HG03457 (cell line): Measurements from ENCODE around the gene SLC6A6.

Experiments
- ATAC-seq: cut with Tn5 transposase; IDR thresholded peaks from one replicate; pipeline ENCODE4 v1.9.1; 2021; ENCODE audit warnings: moderate number of reproducible peaks; ENCODE audit not compliant: unreplicated experiment

SLC6A6 gene

DNA sequence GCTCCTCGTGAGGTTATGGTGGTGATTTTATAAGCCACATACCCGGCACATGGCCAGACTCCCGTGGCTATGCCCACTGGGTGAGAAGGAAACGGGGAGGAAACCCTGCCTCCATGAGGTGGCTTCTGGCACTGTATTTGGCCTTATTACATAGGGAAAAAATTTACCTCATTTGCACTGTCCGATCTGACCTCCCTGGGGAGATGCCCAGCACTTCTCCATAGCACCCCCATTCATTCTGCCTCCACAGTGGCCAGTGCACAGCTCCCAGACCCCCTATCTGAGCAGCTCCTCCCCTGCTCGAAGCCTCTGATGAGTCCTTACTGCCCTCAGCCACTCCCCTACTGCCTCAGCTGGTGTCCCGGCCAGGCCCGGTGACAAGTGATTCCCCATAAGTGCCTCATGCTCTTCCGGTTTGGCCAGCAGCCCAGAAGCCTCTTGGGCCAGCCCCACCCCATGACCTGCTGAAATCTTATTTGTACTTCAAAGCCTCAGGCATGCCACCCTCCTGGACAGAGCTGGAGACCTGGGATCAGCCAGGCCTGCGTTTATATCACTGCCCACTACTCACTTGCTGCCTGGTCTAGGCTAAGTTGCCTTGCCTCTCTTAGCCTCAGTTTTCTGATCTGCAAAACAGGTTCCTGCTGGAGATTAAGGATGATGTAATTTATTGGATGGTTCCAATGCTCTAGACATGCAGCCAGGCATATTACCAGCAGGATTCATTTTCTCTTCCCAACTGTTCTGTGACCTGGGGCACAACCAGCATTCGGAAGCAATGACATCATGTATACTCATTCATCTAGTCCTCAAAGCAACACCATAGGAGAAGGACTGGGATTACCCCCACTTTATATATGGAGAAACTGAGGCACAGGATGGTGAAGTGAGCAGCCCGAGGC is 30.6 kb upstream of the SLC6A6 start:
- no peak for ATAC-seq

DNA sequence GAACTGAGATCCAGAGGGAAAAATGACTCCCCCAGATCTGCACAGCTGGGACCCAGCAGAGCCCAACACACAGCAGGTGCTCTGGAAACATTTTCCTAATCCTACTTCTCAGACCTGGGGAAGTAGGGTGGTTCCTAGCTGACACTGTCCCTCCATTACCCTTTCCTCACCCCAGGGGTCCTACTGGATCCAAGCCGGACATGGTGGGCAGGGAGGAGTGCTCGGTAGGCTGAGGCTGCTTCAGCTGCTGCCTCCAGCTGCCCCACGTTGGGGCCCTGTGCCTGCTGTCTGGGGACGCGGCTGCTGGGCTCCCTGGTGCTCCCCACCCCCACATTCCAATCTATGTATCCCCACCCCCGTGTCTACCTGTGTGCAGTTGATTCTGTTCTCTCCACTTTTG is 29.8 kb upstream of the SLC6A6 start:
- ATAC-seq: no peak

DNA sequence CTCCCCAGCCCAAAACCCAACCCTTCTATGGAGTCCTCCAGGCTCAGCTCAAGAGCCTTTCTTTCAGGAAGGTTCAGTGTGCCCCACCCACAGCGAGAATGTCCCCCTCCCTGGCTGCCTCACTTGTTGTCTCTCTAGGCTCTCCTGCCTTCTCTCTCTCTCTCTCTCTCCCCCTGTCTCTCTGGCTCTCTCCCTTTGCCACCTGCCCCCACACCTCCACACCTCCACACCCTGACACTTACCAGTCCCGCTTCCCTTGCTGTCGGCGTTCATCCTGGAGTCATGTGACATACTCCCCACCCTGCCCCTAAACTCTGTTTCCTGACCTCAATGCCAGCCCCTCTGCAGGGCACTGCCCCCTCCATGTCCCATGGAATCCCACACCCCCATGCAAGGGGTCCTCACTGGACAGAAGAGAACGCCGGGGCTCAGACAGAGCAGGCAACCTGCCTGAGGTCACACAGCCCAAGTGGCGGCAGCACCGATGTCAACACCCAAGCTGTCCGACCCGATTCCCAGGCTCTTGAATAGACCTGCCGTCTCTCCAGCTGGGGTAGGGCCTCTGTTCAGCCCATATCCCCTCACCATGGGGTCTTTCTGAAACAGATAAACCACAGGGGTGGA is 28.5 kb upstream of the SLC6A6 start:
- no peak for ATAC-seq

GRCh38 chr3:14374444-14374883 is 27.9 kb upstream of the SLC6A6 start:
- no peak for ATAC-seq

GRCh38 chr3:14375192-14375591 is 27.2 kb upstream of the SLC6A6 start:
- no peak for ATAC-seq

DNA sequence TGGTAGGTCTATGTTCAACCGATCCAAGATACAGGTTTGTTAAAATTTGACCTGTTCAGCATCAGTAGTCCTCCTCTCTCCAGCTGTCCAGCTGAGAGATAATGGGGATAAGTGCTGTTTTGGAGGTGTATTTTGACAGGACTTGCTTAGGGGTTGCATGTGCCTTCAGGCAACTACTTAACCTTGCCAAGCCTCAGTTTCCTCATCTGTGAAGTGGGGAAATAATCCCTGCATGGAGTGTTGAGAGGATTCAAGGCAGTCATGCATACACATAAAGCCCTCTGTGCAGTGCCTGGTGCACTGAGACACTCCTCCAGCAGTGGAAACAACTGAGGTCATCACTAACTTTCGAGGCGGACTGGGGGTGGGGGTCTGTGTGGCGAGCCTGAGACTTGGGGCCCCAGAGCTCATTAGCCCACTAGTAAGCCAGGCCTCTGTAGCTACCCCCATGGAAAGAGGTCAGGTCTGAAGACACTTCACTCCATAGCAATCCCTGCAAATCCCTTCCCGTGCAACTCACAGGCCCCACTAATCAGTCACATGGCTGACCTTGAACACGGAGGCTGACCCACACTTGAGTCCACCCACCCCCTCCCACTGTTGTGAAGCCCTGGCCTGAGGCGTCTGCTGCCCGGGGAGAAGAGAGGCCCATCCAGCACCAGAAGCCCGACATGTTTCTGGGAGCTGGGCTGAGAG is 25.9 kb upstream of the SLC6A6 start:
- no peak for ATAC-seq

GRCh38 chr3:14377044-14377837 is 25.2 kb upstream of the SLC6A6 start:
- ATAC-seq: no peak

GRCh38 chr3:14377838-14378169 is 24.6 kb upstream of the SLC6A6 start:
- peak; percentile 87 for ATAC-seq

DNA sequence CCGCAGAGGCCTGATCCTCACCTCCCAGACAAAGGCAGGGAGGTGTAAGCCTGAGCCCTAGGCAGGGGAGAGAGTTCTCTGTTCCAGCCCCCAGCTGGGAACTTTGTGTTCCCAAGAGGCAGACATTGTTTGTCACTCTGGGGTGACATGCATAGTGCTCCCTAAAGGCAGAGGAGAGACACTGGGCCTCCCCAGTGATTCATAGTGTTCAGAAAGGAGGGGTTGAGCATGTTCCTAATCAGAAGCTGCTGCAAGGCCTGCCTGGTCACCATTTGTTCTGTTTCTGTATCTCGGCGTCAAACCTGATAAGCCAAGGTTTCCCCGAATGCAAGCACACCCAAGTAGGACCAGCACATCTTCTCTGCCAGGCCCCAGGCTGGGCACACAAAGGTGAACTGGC is 24.0 kb upstream of the SLC6A6 start:
- ATAC-seq: no peak

DNA sequence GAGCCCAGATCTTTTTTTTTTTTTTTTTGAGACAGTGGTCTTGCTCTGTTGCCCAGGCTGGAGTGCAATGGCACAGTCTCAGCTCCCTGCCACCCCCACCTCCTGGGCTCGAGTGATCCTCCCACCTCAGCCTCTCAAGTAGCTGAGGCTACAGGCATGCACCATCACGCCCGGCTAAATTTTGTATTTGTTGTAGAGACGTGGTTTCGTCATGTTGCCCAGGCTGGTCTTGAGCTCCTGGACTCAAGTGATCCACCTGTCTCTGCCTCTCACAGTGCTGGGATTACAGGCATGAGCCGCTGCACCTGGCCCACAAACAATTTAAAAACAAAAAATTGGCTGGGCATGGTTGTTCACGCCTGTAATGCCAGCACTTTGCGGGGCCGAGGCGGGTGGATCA is 22.6 kb upstream of the SLC6A6 start:
- no peak for ATAC-seq

- no peak for ATAC-seq
Observed at GRCh38 chr3:14386254-14386653, 16.2 kb upstream of the SLC6A6 start.

- ATAC-seq: no peak
Observed at GRCh38 chr3:14388201-14388600, 14.2 kb upstream of the SLC6A6 start.

DNA sequence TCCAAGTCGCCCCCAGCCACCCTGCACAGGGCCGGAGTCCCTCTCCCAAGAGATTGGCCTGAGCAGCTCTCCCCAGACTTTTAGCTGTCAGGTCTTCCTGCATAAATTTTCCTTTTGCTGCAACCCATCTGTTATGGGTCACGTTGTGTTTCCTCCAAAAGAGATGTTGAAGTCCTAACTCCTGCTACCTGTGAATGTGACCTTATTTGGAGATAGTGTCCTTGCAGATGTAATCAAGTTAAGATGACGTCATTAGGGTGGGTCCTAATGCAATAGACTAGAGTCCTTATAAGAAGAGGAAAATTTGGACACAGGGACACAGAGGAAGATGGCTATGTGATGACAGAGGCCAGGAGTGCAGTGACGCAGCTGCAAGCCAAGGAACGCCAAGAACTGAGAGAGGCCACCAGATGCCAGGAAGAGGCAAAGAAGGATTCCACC is 13.2 kb upstream of the SLC6A6 start:
- ATAC-seq: no peak

DNA sequence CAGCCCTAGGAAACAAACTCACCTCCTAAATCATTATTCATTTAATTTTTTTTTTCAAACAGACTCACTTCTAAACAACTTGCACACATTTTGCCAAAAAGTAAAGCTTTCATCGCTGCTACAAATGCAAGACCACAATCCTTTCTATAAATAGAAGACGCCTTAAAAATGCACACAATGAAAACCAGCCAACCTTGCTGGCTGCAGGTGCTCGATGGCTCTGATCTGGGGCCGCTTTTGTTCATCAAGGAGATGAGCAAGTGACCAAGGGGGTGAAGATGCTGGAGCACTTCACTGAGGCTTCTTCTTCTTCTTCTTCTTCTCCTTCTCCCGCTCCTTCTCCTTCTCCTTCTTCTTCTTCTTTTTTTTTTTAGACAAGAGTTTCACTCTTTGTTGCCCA is 12.7 kb upstream of the SLC6A6 start:
- ATAC-seq: no peak

DNA sequence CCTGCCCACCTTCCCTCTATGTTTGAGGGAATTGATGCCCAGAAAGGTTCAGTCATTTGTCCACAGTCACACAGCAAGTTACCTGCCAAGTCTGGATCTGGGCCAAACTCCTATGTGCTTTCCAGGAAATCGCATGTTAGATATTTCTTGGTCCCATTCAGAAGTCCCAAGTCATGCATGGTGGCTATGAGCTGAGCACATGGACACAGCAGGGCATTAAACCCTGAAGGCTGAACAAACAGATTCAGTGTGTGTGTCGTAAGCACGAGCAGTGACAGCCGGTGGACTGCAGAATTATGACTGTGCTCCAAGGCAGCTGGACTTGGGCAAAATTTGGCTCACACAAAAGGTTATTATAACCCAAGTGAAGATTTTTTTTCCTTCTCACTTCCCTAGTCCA is 11.4 kb upstream of the SLC6A6 start:
- no peak for ATAC-seq

DNA sequence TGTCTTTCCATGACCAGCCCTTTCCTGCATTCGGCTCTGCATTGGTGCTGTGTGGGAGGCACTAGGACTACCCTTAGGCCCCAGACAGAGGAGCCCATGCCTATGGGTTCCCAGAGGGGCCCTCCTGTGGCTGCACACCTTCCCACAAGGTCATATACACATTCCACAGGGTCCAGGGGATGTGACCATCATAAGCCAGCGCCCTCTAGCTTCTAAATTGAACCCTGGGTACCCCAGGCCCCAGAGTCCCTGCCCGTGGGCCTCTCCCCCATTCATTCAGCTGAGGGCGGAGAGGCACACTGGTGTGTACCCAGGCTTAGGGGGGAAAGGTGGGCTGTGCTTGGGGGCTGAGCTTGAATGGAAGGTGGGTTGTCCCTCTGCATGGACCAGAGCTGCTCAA is 10.2 kb upstream of the SLC6A6 start:
- ATAC-seq: no peak

- ATAC-seq: no peak
Observed at GRCh38 chr3:14392803-14393319, 9.5 kb upstream of the SLC6A6 start.

- ATAC-seq: no peak
Observed at GRCh38 chr3:14393440-14394106, 8.8 kb upstream of the SLC6A6 start.

GRCh38 chr3:14396031-14396692 is 6.2 kb upstream of the SLC6A6 start:
- ATAC-seq: no peak

- ATAC-seq: no peak
Observed at GRCh38 chr3:14397046-14397445, 5.4 kb upstream of the SLC6A6 start.
